ENCODE results near the gene GMDS.

DNA sequence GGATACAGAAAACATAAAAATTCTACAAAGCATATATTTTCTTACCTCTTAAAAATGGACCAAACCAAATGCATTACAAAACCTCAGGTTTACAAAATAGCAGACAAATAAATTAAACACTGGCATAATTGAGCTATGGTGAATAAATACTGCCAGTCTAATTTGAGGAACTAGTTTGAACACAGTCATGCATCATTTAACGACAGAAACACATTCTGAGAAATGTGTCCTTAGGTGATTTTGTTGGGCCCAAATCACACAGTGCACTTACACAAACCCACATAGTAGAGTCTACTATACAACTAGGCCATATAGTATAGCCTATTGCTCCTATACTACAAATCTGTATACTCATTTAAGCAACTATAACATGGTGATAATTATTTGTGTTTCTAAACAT is 420.1 kb downstream of the GMDS start:
- TF ChIP-seq CTCF (IDR thresholded peaks at IDR 0.05): no peak
- TF ChIP-seq POLR2AphosphoS5 (IDR thresholded peaks at IDR 0.05; ENCODE audit: insufficient read depth in 1 of 2, low read depth in 1 of 2): no peak

Data from vagina (tissue), 2 donors.